NCI-H2196 (cell line): ENCODE data around the gene RCC1.
"Not testable (repeated sequence)": the region's sequence is repeated elsewhere in the genome, so short reads cannot be mapped to it uniquely, and the experiment has no call there.

Experiments used
- DNase-seq: peaks from one replicate; lab custom pipeline; 2025; ENCODE audit not compliant: unreplicated experiment; lab: John Stamatoyannopoulos, UW

The RCC1 gene

DNA sequence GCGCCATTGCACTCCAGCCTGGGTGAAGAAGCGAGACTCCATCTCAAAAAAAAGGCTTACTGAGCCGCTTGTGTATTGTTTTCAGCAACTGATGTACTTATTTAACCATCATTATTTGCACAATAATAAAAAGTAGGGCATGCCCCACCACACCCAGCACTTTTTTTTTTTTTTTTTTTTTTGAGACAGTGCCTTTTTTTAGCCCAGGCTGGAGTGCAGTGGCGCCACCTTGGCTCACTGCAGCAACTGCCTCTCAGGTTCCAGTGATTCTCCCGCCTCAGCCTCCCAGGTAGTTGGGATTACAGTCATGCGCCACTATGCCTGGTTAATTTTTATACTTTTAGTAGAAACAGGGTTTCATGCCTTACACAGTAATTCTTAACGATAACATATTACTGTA is 34.8 kb downstream of the RCC1 start:
- DNase-seq, result no peak

DNA sequence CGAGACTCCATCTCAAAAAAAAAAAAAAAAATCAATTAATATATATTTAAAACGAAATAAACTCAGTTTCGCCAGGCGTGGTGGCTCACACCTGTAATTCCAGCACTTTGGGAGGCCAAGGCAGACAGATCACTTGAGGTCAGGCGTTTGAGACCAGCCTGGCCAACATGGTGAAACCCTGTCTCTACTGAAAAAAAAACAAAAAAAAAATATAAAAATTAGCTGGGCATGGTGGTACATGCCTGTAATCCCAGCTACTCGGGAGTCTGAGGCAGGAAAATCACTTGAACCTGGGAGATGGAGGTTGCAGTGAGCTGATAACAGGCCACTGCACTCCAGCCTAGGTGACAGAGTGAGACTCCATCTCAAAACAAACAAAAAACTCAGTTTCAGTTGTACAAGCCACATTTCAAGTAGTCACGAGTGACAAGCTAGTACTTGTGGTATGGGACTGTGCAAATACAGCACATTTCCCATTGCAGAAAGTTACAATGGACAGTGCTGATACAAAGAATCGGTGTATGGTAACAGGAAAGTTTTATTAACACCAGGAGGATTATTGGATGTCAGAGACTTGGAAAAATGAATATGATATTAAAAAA is 35.7 kb downstream of the RCC1 start:
- DNase-seq, result not testable (repeated sequence)

DNA sequence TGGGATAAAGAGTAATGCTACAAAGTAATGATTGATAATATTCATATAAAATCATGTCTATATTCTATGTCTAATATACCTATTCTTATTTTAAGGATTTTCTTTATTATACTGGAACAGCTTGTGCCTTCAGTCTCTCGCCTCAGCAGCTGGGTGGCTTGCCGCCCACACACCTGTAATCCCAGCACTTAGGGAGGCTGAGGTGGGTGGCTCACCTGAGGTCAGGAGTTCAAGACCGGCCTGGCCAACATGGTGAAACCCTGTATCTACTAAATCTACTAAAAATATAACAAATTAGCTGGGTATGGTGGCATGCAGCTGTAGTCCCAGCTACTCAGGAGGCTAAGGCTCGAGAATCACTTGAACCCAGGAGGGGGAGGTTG is 39.4 kb downstream of the RCC1 start:
- DNase-seq, result no peak

DNA sequence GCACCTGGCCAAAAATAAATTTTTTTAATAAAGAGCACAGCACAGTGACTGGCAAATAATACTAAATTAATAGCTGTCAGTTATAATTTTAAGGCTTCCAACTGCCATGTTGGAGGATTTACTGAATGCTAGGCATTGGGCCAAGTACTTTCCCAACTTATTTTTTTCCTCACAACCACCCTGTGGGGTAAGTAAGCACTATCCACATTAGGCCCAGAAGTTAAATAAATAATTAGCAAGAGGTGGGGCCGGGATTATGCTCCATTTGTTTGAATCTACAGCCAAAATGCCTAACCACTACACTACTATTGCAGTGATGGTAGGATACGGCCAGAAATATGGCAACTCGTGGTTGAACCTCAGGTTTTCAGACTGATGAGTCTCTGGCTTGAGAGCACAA is 42.5 kb downstream of the RCC1 start:
- DNase-seq, result no peak

DNA sequence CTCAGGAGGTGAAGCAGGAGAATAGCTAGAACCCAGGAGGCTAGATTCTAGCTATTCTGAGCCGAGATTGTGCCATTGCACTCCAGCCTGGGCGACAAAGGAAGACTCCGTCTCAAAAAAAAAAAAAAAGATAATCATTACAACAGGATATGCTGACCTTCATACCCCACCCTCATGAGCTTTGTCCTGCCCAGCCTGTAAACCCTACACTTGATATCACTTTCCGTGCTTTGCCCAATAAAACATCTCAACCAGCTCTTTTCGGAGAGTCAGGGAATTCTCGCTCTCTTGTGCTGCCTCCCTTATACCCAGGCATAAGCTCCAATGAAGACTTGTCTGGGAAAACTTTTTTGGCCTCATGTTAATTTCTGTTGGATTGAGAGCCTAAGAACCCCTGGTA is 45.5 kb downstream of the RCC1 start:
- DNase-seq, result no peak

DNA sequence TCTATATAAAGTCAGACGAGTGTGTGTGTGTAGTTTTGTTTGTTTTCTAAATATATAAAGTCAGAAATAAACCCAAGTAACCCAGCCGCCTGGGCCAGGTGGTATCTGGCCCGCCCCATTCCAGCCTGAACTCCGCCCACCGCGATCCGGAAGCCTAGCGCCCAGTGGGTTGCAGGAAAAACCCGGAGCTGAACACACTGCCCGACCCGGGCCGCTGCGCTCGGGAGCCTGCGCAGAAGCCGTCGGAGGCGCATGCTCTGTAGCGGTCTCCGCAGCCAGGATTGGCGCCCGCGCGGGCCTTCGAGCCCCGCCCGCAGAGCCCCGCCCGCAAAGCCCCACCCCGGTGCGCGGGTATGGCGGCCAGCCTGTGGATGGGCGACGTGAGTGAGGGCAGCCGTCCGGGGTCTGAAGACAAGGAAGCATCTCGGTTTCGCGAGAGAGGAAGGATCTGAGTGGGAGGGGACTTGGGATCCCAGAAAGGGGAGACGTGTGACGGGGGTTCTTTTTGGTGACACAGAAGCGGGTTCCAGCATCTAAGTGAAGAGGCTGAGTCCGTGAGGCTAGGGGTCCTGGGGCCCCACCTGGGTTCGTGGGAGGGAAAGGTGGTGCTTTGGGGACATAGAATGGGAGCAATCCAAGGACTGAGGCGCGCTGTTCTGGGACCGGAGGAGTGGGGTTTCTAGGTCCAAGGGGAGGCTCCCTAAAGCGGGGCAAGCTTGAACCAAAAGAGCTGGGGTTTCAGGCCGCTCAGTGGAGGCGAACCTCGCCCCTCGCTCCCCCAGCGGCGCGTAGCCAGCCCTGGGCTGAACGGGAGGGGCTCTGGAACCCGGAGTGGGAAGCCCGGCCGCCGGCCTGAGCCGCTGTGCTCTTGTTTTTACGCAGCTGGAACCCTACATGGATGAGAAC is 47.2 kb downstream of the RCC1 start, which contains the start of gene TRNAU1AP:
TSS of gene TRNAU1AP (plus strand) at position 328 of the 906 bp plus-strand sequence. CDS start at position 354, 26 bp downstream.
- peak; percentile 97 for DNase-seq

DNA sequence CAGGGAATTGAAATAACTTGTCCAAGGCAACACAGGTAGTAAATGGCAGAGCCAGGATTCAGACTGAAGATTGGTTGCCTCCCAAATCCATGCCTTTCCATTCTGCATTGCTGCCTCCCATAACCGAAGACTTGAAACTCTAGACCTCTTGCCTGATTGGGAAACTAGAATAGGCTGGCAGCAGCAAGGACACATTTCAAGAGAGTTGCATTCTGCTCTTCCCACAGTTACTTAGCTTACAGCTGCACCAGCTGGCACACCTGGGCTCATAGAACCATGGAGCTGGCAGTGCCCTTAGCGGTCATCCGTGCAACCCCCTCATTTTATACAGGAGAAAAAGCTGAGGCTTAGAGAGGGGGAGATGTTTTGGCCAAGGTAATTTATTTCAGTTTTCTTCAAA is 55.0 kb downstream of the RCC1 start:
- no peak for DNase-seq

DNA sequence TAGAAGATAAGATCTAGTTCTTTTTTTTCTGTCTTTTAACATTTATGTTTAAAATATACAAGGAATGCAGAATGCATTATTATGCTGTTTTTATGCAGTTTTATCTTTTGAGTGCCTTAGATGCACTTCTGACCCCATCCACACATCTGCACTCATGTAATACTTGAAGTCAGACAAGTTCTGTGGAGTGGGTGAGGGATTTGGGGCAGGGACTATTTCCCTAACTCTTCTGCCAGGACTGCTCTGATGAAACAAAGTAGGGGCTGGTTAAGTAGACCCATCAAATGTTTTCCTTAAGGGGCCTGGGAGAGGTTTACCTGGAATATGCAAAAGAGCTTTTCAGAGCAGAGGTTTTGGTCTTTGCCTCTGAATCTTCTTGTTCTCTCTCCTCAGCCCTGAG is 58.5 kb downstream of the RCC1 start:
- DNase-seq, result no peak

DNA sequence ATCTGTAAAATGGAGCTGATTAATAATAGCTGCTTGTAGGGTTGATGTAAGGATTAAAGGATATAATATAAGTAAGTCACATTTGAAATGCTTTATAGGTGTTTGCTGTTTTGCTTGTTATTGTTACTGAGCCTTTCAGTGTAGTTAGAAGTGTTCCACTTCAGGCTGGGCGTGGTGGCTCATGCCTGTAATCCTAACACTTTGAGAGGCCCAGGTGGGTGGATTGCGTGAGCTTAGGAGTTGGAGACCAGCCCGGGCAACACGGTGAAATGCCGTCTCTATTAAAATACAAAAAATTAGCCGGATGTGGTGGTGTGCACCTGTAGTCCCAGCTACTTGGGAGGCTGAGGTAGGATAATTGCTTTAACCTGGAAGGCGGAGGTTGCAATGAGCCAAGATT is 59.2 kb downstream of the RCC1 start:
- no peak for DNase-seq

DNA sequence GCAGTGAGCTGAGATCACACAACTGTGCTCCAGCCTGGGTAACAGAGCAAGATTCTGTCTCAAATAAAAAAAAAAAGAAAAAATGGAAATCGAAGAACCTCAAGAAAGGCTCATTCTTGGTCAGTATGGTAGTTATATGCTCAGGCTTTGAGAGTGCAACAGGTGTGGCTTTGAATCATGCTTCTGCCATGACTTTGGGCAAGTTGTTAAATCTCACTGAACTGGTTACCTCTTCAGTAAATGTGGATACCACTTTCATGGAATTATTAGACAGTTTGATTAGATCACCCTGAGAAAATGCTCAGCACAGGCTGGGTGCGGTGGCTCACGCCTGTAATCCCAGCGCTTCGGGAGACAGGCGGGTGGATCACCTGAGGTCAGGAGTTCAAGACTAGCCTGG is 59.9 kb downstream of the RCC1 start:
- DNase-seq, result no peak

DNA sequence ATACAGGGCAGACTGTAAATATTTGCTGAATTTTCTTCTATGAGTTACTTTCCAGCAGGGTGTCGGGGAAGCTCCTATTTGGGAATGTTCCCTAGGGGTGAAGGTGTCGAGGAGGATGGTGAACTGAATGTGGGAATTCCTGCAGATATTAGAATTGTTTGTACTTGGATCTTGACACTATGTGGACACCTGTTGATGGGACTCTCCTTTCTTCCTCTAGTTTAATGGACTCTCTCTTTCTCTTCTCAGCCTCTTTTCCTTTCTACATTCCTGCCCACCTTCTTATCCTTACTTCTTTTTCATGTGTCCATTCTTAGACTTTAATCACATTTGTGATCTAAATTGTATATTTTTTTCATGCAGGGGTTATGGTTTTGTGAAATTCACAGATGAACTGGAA is 61.1 kb downstream of the RCC1 start:
- no peak for DNase-seq

DNA sequence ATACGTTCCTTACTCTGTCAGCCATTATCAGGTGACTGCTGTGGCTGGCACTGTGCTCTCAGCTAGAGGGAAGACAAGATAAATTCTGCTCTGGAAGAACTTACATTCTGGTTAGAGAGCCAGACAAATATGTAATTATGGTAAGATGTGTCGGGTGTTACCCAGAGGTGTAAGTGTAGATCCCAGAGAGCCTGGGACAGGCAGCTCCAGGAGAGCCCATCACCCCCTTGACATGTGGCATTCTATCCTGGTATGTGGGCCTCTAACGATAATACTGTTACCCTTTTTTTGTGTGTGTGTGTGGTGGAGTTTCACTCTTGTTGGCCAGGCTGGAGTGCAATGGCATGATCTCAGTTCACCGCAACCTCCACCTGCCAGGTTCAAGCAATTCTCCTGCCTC is 66.1 kb downstream of the RCC1 start:
- DNase-seq, result no peak

DNA sequence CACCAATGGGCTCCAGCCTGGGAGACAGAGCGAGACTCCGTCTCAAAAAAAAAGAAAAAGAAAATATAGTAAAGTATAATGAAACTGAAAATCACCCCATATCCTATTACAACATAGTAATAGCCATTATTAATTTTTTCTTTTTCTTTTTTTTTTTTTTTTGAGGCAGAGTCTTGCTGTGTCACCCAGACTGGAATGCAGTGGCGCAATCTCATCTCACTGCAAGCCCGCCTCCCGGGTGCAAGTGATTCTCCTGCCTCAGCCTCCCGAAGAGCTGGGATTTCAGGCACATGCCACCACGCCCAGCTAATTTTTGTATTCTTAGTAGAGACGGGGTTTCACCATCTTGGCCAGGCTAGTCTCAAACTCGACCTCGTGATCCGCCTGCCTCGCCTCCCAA is 67.0 kb downstream of the RCC1 start:
- DNase-seq, result not testable (repeated sequence)

DNA sequence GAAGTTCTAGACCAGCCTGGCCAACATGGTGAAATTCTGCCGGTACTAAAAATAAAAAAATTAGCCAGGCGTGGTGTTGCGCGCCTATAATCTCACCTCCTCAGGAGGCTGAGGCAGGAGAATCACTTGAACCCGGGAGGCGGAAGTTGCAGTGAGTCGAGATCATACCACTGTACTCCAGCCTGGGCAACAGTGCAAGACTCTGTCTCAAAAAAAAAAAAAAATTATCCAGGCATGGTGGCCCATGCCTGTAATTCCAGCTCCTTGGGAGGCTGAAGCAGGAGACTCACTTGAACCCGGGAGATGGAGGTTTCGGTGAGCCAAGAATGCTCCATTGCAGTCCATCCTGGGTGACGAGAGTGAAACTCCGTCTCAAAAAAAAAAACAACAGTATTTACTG is 67.7 kb downstream of the RCC1 start:
- no peak for DNase-seq

DNA sequence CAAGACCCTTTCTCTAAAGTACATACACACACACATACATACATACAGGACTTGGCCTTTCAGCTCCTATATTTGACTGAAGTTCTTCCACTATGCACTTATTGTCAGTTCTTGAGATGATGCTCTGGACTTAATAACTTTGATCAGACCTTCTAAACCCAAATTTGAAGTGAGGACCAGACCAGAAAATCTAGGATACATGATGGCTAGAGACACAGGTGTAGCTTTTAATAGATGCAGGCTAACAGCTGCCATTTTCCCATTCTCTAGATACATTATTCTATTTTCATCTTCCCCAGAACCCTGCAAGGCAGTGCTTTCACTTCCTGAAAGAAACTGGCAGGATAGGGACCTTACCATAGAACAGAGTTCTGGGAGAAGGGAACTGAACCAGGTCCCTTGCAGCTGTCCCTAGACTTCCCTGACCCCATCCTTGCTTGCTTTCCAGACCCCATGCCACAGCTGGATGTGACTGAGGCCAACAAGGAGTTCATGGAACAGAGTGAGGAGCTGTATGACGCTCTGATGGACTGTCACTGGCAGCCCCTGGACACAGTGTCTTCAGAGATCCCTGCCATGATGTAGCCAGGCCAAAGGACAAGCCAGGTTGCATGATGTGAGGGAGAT is 71.3 kb downstream of the RCC1 start:
- no peak for DNase-seq

DNA sequence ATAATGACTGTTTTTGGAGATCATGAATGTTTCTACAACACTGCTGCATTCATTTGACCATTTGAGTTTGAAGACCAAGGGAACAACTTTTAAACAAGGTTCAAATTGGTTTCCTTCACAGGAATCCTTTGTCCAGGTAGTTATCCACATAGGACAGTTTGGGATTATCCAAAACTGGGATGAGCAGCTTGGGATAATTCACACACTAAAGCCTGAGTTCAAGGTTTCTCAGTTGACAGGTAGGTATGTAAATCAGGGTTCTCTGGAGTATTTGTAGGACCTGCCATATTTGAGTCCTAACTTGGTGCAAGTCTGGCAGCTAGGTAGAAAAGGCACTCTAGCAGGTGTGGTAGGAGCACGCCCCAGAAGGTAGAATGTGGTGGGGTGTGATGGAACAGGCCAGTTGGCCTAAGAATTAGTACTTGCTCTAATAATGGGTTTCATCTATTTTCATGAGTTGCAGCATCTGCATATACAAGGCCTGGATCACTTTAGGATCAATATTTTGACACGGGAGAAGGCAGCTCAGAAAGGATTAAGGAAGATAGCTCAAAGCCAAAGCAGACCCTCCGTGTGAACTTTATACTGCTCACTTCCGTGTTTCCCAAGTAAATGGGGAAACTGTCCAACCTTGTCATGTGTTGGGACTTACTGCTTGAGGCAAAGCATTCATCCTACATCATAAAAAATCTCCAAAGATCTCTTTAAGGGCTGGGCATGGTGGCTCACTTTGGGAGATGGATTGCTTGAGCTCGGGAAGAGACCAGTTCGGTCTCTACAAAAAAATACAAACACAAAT is 72.1 kb downstream of the RCC1 start:
- no peak for DNase-seq

DNA sequence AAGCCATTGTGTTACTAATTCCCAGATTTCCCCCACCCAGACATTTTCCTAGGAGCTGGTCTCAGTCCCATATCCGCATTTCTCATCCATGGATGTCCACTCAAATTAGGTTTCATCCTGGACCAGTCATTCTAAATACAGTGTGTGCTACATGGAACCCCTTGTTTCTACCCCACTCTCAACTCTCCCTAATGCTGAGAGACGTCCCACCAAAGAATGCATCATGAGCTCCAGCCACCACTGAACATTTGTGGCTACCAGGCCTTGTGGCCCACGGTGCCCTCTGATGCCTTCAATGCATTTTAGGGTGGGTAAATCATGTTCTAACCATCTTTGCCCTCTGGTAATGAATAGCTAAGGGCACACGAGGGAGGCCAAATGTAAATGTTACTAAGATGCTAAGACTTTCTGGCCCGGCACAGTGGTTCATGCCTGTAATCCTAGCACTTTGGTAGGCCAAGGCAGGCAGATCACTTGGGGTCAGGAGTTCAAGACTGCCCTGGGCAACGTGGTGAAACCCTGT is 72.9 kb downstream of the RCC1 start:
- DNase-seq, result no peak

DNA sequence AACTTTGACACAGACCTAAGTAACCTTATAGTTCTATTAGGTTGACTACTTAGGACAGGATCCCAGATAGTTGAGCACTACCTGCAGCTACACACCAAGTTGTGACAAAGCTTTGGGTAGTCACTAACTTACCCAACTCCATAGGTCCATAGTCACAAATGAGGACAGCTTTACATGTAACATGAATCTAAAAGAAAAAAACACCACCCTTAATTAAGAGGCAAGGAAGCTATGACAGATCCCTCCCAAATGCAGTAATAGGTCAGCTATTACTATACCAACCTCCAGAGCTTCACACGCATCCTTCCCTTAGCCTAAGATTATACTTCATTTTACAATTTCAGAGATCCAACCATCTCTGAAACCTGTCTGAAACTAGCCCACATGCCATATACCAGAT is 73.6 kb downstream of the RCC1 start:
- no peak for DNase-seq

DNA sequence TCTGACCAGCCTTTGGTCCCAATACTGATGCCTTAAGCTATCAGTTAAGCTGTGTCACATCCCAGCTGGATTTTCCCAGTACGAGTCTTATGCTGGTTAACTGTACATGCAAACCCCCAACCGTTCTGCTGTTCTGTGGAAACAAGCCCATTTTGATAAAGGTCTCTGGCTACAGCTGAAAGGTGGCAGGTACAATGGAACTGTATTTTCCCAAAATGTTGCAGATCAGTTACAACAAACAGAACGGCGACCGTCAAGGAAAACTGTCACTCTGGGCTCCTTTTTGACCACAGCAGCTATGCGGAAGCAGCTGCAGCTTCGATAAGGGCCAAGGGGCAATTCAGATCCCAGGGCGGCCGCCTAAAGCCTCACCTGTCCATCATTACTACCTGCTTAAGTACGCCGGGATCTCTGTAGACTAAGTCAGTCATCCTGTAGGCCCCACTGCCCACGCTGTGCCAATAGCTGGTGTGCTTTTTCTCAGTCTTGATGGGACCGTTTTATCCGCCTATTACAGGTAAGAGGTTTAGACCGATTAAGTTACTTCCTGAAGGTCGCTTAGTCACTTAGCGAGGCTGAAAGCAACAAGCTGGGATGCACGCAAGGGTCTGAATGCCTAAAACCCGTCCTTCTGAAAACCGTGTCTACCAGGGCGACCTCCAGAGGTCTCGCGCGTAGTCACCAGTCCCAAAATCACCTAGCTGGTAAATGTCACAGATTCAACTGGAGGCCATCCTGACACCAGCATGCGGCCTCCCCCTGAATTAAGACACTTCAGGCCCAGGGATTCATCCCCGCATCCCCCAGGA is 75.1 kb downstream of the RCC1 start:
- DNase-seq, result peak; percentile 43

DNA sequence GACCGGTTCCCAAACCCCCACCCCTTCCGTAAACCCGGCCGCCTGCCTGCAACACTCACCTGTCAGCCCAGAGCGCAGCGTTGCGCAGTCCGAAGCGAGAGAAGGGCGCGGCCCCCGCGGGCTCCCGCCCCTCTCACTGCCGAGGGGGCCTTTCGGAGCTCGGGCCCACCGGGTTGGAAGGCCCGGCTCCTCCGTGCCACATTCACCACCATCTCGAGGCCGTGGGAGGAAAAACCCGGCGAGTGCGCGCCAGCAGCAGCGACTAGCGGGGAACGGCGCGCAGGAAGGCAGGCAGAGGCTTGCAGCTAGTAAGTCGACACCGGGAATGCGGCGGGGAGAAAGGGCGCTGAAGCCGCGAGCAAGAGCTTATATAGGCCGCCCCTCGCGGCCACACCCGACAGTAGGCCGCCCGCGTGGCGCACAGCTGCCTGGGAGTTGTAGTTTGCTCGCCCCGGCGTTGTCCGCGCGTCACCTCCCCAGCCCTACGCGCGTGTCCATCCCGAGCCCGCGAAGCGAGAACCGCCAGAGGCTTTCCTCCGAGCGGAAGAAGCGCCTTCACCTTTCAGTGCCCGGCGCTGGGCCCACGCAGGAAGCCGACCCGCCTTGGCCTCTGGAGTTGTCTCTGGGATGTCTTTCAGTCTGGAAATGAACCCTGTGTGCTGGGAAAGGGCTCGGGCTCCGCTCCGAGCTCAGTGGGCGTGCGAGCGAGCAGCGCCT is 75.8 kb downstream of the RCC1 start:
- peak; percentile 95 for DNase-seq
